Esophagus muscularis mucosa (tissue), 3 donors: ENCODE results near the gene RASAL2.

Experiments
- CTCF ChIP-seq, 3 experiments: fragments of 200-600 bp in 2 of 3; fragments of 450-650 bp in 1 of 3; sonication (generic) in 2 of 3; IDR thresholded peaks; one replicate each; pipeline ENCODE4 v1.5.1; 2017 to 2019; ENCODE audit warnings: antibody characterized with exemption in 3 of 3, mild to moderate bottlenecking in 2 of 3, moderate library complexity in 1 of 3
- POLR2AphosphoS5 ChIP-seq, 2 donors: sonication (generic); formaldehyde crosslinking; IDR thresholded peaks; one replicate each; pipeline ENCODE4 v1.6.1; 2017; ENCODE audit warnings: antibody characterized with exemption in 2 of 2

- TF ChIP-seq POLR2AphosphoS5 (IDR thresholded peaks at IDR 0.05) (no peak), CTCF (IDR thresholded peaks at IDR 0.05) (no peak)
Observed at GRCh38 chr1:178457651-178458050, 363.7 kb downstream of the RASAL2 start.
